HL-60/S4 (cell line): ENCODE measurements around the gene RHOT2.

ENCODE experiments used
- in situ Hi-C: fragments of 300-500 bp; cut with MboI; formaldehyde crosslinking; loops from 2 replicates; pipeline ENCODE4 v1.14.3; 2022; ENCODE audit warnings: low sequenced_read_pairs

RHOT2 gene

DNA sequence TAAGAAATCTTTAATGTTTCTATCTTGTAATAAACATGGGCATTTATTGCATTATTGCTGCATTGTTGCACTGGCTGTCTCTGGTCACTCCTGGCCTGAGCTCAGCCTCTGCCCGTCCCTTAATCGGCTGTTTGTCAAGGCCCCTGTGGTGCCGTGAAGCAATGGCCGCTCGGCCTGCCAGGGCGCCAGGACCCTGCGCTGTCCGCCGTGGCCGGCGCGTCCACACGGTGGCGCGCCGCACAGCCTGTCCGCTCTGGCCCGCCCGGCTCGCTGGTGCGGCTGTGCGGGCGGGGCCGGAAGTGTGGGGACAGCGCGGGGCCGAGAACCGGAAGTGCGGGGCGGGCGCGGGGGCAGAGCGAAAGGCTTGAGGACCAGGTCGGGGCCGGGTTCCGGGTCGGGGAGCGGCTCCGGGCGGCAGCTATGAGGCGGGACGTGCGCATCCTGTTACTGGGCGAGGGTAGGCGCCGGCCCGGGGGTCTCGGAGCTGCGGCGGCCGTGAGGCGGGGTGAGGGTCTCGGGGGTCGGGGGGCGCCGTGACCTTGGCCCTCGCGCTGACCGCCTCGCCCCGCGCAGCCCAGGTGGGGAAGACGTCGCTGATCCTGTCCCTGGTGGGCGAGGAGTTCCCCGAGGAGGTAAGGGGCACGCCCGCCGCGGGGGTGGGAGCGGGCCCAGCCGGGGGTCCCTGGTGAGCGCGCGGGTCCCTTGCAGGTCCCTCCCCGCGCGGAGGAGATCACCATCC, at the start of gene RHOT2:
RHOT2 (plus strand) TSS at position 353 of the 739 bp plus-strand sequence; CDS start at position 421, 68 bp downstream.
- in situ Hi-C loops = loop anchor here (10.0 kb wide), 1 partner anchor 273 kb away; the partner anchor contains the start of gene NME4

DNA sequence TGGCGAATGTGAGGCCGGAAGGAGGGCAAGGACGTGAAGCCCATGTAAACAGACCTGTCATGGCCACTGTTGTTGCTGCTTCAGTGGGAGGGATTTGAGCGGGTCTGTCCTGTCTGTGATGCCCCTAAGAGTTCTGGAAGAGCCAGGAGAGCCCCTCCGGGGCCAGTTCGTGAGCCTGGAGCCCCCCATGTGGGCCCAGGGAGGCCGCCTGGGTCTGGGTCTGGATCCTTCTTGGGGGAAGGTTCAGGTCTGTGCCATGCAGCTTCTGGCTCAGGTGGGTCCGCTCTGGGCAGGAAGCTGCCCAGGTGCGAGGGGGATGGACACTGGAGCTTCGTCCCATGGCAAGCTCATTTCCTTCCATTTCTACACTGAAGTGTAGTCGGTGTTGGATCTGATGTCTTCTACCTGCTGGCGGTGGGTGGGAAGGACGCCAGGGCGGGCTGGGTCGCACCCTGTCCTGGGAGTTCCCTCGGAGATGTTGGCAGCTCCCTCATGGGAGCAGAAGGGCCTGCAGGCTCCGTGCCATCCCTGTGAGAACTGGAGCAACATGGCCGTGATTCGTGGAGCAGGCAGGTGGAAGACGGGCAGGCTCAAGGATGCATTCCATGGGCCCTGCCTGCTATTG, 48.3 kb upstream of the RHOT2 start:
- in situ Hi-C loops = no loop called here

GRCh38 chr16:620700-621525, 47.0 kb upstream of the RHOT2 start:
- in situ Hi-C loops = no loop called here

GRCh38 chr16:621526-622105, 46.3 kb upstream of the RHOT2 start:
- in situ Hi-C loops = no loop called here

- in situ Hi-C loops = no loop called here
These were observed 45.0 kb upstream of the RHOT2 start for GRCh38 chr16:622920-623280.

DNA sequence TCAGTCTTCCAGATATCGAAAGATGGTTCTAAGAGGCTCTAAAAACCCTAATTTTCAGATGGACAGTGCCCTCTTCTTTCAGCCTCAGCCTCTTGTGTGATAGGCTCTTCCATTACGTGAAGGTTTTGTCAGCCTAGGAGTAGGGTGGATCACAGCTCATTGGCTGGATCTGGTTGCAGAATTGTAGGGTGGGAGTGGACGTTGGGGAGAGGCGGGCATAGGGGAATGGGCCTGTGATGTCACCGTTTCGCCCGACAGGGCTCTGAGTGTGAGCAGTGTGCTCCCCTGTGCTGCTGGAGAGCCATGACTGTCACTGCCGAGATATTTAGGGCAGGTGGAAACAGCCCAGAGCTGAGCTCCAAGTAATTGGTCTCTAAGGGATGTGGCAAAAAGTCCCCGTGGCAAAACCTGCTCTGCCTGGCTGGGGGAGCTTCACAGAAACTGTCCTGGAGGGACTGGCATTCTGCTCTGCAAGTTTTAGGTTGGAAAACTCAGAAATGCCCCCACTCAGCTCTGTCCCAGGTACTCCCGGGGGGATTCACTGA, 43.3 kb upstream of the RHOT2 start:
- in situ Hi-C loops = no loop called here

DNA sequence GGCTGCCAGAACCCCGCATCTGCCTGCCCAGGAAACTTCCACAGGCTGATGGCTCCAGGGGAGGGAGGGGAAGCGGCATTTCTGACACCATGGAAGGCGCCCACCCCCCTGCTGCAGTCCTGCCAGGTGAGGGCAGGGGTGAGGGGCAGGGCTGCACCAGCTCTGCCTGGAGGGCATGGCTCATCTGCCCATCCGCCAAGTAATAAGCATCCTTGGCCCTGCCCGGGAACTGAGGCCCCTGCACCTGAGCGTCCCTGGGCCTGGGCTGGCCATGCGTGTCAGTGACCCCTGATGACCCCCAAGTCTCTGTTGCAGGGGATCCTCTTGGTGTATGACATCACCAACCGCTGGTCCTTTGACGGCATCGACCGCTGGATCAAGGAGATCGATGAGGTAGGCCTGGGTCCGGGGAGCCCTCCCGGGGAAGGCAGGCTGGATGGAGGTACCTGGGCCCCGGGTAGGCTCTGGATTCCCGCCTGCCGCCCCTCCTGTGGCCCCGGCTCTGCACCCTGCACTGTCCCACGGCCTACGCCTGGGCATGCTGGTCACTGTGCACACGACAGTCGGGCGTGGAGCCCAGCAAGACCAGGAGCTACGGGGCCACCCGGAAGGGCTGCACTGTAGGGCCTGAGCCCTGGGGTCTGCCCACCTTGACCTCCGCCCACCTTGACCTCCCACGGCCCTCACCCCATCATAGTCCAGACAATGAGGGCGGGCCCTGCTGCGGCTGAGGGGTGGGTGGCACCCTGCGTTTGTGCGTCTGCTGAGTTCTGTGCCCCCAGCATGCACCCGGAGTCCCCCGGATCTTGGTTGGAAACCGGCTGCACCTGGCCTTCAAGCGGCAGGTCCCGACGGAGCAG, 42.6 kb upstream of the RHOT2 start:
- in situ Hi-C loops = no loop called here

DNA sequence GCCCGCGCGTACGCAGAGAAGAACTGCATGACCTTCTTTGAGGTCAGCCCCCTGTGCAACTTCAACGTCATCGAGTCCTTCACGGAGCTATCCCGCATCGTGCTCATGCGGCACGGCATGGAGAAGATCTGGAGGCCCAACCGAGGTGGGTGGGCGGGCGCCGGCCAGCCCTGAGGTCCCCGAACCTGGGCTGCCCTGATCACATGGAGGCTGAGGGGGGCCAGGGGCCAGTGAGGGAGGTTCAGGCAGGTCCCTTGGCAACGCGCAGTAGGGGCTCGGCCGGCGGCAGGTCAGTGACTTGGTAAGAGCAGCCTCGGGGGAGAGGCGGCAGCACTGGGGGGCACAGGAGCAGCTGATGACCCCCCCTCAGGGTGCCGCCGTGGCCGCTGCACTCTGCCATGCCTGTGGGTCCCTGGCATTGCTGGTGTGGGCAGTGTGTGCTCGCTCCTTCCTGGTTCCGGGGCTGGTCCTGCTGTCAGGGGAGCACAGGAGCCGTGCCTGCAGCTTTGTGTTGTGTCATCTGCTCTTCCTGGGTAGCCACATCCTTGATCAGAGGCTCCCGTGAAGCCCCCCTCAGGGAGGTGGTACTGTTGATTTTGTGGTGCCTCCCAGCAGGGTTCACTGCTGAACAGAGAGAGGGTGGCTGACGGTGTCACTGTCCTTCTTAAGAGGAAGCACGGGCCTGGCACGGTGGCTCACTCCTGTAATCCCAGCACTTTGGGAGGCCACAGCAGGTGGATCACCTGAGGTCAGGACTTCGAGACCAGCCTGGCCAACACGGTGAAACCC, 41.8 kb upstream of the RHOT2 start:
- in situ Hi-C loops = no loop called here

GRCh38 chr16:626787-627453, 41.0 kb upstream of the RHOT2 start:
- in situ Hi-C loops = no loop called here

DNA sequence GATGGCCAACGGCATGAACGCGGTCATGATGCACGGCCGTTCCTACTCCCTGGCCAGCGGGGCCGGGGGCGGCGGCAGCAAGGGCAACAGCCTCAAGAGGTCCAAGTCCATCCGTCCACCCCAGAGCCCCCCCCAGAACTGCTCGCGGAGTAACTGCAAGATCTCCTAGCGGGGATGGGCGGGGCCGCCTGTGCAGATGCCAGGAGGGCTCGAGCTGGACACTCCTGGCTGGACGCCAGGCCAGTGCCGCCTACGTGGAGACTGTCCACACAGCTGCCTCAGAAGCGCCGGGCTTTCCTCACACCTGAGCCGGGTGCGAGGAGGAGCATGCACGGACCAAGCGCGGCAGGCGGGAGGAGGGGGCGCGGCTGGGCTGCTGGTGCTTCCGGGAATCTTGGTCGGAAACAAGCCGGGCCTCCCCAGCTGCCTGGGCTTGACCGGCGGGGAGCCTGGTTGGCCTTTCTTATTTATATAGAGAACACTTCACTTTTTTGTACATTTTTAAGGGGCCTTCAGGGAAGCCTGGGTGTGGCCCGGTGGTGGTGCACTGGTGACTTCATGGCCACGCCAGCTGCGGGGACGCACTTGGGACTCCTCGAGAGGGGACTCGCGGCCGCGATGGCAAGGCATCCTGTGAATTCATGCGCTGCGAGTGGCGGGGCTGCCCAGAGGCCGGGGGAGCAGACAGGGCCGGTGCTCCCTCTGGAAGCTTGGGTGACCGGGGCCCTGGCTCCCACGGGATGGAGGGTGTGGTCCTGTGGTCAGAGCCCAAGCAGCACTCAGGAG, 40.3 kb upstream of the RHOT2 start:
- in situ Hi-C loops = no loop called here

- in situ Hi-C loops = no loop called here
These were observed 39.4 kb upstream of the RHOT2 start for GRCh38 chr16:628321-629061.

GRCh38 chr16:629185-629832, 38.6 kb upstream of the RHOT2 start:
- in situ Hi-C loops = no loop called here

DNA sequence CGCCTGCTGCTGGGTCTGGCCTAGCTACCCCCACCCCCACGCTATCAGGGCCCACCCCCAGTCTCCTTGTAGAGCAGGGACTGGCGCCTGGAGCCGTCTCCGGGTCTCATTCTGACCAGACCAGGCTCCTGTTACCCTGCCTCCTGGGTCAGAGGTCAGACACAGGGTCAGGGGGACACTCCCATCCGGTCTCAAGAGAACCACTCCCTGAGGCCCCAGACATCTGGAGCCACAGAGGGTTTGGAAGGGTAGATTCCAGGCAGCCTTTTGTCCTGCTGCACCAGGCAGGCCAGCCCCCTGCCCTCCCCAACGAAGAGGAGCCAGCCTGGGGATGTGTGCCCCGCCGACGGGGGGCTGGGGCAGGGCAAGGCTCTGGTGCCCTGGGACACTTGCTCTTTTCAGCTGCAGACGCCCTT, 38.1 kb upstream of the RHOT2 start:
- in situ Hi-C loops = no loop called here

DNA sequence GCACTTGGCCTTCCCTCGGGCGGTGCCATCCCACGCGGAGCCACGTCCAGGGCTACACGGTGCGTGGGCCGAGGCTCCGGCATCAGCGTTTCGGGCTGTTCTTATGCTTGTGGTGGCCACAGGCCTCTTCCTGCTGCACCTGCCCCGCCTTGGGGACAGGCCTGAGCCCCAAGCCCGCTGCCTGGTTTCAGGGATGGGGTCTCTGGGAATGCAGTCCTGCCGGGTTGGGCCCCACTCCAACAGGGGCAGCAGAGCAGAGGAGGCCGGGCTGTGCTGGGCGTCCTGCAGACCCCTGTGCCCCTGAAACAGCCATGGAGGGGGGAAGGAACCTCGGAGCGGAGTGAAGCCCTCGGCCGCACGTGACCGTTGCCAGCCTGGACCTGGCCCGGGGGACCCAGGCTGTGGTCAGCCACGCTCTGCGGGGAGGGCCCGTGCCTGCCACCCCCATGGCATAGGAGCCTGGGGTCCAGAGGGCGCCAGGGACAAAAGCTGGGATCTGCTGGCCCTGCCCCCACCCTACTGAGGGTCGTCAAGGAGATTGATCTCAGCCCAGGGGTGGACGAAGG, 37.6 kb upstream of the RHOT2 start:
- in situ Hi-C loops = no loop called here

GRCh38 chr16:630815-631405, 37.0 kb upstream of the RHOT2 start, which contains the start of gene WFIKKN1:
WFIKKN1 (plus strand) TSS chr16:630985; CDS start chr16:631254, 269 bp downstream.
- in situ Hi-C loops = no loop called here

- in situ Hi-C loops = no loop called here
These were observed 36.0 kb upstream of the RHOT2 start for GRCh38 chr16:631808-632358.
